ENCODE results near the gene FXYD4.

DNA sequence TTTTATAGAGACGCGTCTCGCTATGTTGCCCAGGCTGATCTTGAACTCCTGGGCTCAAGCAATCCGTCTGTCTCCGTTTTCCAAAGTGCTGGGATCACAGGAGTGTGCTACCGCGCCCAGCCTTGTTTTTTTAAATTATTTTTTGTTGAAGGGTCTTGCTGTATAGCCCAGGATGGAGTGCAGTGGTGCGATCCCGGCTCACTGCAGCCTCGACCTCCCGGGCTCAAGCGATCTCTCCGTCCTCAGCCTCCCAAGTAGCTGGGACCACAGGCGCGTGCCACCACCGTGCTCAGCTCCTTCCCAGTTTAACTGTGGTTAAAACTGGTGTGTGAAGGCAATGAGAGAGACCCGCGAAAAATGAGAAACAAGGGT lies 48.5 kb downstream of the FXYD4 start:
- TF ChIP-seq, protein P1, sequence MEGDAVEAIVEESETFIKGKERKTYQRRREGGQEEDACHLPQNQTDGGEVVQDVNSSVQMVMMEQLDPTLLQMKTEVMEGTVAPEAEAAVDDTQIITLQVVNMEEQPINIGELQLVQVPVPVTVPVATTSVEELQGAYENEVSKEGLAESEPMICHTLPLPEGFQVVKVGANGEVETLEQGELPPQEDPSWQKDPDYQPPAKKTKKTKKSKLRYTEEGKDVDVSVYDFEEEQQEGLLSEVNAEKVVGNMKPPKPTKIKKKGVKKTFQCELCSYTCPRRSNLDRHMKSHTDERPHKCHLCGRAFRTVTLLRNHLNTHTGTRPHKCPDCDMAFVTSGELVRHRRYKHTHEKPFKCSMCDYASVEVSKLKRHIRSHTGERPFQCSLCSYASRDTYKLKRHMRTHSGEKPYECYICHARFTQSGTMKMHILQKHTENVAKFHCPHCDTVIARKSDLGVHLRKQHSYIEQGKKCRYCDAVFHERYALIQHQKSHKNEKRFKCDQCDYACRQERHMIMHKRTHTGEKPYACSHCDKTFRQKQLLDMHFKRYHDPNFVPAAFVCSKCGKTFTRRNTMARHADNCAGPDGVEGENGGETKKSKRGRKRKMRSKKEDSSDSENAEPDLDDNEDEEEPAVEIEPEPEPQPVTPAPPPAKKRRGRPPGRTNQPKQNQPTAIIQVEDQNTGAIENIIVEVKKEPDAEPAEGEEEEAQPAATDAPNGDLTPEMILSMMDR (IDR thresholded peaks at IDR 0.05) = no peak
- no peak for TF ChIP-seq POLR2A (IDR thresholded peaks at IDR 0.05)
- no peak for TF ChIP-seq EP300 (IDR thresholded peaks at IDR 0.05)
